HCEC 1CT (cell line): ENCODE results near the gene DPP6.

ENCODE experiments used
- DNase-seq: peaks from one replicate; pipeline ENCODE4 v3.0.0-alpha.2; 2017

Gene DPP6

DNA sequence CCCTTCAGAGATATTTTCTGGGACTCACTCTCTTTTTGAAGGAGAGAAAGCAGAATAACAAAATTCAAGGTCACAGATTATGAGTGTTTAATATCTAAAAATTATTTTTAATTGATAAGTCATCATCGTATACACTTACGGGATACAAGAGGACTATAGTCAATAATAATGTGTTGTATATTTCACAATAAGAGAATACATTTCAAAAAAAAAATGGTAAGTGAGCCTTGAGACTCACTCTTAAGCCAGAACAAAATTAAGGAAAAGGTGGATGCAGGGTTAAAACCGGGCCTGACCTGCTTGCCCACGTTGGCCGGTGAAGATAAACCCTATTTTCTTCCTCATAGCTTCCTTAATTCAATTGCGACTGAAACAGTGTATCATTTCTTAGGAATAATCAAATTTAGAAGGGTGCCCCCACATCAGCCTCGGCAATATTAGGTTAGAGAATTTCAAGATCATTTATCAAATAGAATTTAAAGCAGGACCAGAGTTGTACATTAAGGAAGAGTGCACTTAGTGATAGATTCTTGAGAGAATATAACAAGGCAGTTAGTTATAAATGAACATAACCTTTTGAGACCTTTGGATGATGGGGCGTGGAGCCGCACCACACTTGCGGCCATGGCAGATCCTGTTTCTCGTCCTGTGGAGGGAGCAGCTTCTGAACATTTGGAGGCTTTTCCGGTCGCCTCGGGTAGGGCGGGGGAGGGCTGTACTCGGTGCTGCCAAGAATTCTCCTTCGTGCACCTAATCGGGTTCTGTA, 628.9 kb downstream of the DPP6 start:
- DNase-seq: no peak

DNA sequence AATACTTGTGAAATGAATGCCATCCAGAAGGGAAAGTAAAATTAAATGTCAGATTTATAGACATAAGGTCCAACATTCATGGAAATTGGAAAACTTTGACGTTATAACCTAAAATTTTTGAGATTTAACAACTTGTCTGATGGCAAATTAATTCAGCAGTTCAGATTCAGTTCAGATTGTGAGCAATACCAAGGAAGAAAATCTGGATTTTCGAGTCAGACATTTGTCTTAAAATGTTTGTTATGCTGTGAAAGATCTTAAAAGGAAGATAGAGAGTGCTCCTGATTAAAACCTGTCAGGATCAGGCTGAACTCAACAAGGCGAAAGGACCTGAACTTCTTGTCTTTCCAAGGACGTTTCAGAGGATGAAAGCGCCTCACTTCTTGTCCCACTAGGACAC, 629.8 kb downstream of the DPP6 start:
- DNase-seq: no peak

GRCh38 chr7:154684666-154685563, 632.7 kb downstream of the DPP6 start:
- no peak for DNase-seq

- no peak for DNase-seq
Observed at GRCh38 chr7:154685564-154685901, 633.3 kb downstream of the DPP6 start.

- DNase-seq: no peak
Observed at GRCh38 chr7:154686305-154686704, 634.1 kb downstream of the DPP6 start.

GRCh38 chr7:154688952-154689351, 636.8 kb downstream of the DPP6 start:
- no peak for DNase-seq

GRCh38 chr7:154690411-154690810, 638.2 kb downstream of the DPP6 start:
- no peak for DNase-seq

GRCh38 chr7:154693661-154694060, 641.5 kb downstream of the DPP6 start:
- no peak for DNase-seq

- no peak for DNase-seq
Observed at GRCh38 chr7:154695836-154696235, 643.6 kb downstream of the DPP6 start.

DNA sequence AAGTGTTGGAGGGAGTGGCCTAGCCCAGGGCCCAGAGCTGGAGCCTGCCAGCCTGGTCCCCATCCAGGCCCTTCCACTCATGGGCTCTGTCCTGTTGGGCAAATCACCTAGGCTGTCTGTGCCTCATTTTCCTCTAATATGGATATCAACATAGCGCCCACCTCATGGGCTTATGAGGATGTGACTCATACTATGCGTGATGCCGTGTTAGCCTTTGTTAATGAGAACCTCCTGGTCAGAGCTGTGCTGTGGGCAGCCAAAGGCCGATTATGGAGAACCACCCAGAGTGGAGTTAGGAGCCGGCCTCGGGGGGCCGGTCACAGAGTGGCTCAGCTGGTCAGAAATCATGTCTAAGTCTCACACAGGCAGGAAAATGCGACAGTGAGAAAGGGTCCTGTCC, 644.4 kb downstream of the DPP6 start:
- no peak for DNase-seq

- no peak for DNase-seq
Observed at GRCh38 chr7:154698726-154699291, 646.6 kb downstream of the DPP6 start.

GRCh38 chr7:154699417-154699816, 647.2 kb downstream of the DPP6 start:
- DNase-seq: no peak

DNA sequence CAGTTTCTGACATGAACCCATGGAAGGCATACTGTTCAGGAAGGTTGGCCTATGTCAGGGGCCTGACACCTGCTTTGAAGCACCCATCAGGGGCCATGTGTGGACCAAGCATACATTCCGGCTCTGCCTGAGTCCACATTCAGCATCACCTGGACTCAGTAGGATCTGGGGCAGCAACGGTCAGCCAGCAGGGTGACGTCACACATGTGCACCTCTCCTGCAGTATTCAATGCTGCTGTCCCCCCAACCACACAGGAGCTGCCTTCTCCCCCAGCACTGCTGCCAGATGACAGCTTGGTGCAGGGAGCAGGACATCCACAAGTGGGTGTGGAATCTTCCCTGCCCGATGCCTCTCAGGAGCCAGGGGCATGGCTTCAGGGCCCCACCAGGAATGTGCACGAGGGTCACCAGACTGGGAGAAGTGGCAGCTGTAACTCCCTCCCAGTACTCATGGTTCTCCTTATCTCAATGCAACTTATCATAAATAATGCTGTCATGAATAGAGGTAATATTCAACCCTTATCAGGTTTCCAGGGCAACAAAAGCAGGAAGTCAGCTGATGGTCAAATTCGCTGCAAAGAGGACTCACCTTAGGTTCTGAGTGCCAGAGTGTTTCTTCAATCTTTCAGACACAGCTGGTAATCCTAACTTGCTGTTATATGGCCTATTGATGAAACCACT, 657.8 kb downstream of the DPP6 start:
- no peak for DNase-seq

DNA sequence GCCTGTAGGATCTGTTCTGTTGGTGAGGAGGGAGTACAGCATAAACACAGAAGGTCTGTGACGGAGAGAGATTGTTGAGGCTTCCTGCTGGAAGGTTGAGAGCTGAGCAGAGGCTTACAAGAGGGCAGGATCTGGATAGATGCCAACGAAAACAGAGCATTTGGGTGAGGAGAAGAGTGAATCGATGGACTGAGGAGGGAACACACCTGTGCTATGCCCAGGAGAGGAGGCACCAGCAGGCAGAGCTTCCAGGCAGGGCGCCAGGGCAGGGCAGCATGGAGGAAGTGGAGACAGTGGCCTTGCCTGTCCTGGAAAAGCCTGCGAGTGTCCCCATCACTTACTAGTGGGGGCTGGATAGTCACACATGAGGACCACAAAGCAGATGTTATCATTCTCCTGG, 667.8 kb downstream of the DPP6 start:
- no peak for DNase-seq

DNA sequence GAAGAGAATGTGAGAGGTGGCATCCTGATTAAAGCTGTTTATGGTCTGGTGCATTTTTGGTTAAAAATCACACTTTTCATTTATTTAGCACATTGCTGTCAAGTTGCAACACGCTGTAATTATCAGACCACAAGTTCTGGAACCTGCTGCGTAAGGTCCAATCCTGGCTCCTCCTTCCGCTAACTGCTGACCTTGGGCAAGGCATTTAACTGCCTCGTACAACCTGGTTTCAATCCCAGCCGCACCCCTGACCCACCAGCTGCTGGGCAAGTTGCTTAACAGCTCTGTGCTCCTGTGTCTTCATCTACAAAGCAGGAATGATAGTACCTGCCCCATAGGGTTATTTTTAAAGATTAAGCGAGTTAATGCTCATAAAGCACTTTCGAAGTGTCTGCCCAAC, 668.9 kb downstream of the DPP6 start:
- no peak for DNase-seq

- no peak for DNase-seq
Observed at GRCh38 chr7:154726368-154726767, 674.2 kb downstream of the DPP6 start.

DNA sequence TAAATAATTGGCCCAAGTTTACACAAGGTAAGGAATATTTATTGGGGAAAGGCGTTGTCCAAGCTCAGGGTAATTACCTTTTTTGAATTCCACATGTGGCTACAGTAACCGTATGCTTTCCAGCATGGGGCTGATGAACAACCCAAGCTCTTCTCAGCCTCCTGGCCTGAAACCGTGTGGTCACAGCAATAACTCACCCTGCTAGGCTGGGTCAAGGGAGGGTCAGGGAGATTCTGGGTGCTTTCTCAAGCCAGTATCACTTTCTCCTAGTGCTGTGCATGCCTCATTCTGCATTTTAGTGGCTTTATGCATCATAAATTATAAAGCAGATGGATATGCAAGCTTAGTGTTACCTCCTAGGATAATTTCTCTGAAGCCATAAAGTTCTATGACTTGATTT, 676.9 kb downstream of the DPP6 start:
- no peak for DNase-seq

GRCh38 chr7:154735766-154736165, 683.6 kb downstream of the DPP6 start:
- DNase-seq: no peak

DNA sequence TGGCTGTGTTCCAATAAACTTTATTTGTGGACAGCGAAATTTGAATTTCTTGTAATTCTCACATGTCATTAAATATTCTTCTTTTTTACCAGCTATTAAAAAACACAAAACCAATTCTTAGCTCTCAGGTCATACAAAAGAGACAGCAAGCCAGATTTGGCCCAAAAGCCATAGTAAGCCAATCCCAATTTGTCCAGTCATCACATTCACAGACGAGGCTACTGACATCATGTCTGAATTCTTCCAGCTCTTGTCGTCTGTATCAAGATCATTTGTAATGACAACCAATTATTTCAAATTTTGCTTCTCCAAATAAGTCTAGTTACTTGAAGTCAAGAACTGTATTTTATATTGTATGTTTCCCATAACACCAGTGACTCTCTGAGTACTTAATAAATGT, 684.2 kb downstream of the DPP6 start:
- DNase-seq: no peak

DNA sequence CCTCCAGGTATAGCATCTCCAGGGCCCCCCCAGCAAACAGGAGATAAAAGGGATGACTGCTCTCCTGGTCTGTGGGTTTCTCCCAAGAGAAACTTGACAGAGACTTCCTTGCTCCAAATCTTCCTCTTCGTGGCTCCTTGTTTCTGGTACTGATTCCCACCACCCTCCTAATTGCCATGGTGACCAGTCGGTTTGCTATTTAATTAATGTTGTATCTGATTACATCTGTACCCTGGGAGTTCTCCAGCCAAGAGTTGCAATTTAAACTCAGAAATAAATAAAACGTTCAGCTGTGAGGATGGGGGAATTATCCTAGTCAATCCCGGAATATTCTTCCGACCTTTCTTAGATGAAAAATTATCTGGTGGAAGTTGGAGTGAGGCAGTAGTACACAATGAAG, 686.0 kb downstream of the DPP6 start:
- DNase-seq: no peak

DNA sequence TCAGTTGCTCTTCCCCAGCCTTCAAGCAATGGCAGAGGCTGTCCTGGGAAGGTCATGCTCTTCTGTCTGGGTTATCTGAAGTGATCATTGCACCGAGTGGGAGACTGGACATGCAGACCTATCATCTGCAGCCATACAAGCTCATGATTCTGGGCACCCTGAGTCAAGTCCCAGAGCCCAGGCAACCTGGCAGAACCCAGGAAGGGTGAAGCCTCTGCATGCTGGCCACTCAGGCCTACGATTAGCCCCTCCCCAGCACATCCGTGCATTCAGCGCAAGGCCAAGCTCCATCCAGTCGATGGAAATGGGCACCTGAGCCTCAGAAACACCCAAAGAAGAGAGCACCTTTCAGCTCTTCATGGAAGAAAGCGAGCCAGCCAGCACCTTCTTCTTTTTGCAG, 688.9 kb downstream of the DPP6 start:
- DNase-seq: no peak

DNA sequence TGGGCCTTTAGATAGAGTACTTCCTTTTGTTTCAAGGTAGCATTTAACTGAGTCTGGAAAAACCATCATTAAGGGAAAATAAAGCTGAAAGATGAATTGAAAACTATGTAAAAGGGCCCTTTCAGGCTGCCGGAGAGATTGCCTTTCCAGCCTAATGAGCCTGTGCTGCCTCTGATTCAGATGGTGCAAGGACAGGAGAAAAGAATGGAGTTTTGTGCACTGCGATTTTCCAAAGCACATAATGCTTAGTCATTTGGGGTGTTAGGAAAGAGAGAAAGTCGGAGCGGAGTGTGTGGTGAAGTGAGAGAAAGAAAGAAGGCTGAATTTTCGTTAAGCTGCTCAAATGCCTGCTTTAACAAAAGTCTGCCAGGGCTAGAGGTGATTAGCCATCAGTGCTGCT, 691.0 kb downstream of the DPP6 start:
- no peak for DNase-seq

DNA sequence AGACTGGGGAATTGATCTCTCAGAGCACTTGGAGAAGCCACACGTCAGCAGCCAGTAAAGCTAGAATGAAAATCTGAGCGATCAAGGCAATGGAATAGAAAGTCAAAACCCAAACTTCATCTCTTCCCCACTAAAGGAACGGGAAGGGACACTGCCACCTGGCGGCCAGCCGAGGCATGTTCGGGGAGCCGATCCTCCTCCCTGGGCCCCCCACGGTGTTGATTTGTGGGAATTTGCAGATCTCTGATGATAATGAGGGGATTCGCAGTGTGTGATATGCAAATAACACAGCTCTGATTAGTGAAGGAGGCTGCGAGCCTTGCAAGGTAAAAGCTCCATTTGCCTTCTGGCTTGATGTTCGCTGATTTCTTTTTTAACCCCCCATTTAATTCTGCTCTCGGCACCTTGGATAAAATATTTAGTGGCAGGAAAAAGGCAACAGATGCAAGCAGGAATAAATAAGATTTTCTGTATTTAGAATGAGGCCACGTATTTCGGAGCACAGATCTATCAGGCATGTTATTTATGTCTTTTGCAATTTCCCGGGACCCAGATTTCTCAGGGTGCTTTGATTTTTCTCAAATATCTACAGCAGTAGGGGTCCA, 692.2 kb downstream of the DPP6 start:
- DNase-seq: no peak
